ENCODE results near the gene CDADC1.

GRCh38 chr13:49245101-49245500 lies 2.6 kb upstream of the CDADC1 start:
- TF ChIP-seq TAF1 (IDR thresholded peaks at IDR 0.05; ENCODE audit: borderline replicate concordance, low read depth, low read length) (no peak), POLR2AphosphoS5 (IDR thresholded peaks at IDR 0.05; ENCODE audit: low read depth, low read length) (no peak)

Measured in GM12892 (cell line).